SH-SY5Y (cell line): ENCODE results near the gene KIF26B.

Experiments used
- GATA2 ChIP-seq: IDR thresholded peaks from 2 replicates; pipeline ENCODE4 v1.6.1; 2011; ENCODE audit warnings: mild to moderate bottlenecking, low read depth, low read length
- GATA3 ChIP-seq: IDR thresholded peaks from 2 replicates; pipeline ENCODE4 v1.6.1; 2011; ENCODE audit warnings: low read depth, mild to moderate bottlenecking, low read length, moderate library complexity

DNA sequence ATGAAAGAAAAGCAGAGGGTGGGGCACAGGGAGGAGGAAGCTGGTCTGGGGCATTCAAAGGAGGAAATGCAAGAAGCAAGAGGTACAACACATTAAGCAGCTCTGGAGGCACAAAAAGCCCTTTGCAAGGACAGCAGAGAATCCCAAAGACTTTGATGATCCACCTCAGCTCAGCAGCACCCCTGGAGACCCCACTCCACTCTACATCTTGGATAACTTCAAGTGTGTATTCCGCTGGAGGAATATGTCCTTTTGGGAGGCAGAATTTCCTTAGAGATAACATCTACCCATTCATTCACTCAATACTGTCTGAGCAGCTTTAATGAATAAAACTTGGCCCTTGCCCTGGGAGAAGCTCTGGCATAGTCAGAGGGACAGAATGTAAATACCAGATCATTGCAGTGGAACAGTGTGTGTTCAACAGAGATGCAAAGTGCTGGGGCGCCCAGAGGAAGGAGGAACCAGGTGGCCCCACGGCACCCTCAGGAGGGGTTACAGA is 599.7 kb downstream of the KIF26B start:
- peak; percentile 78 for TF ChIP-seq GATA2
- TF ChIP-seq GATA3: no peak; the same call in 1 of the 2 replicates
